SU-DHL-6 (cell line): ENCODE results near the gene ELK4.

ENCODE experiments used
- EZH2phosphoT487 ChIP-seq: fragments of 200-600 bp; sonication (generic), shearing (Covaris generic); conservative IDR thresholded peaks from 2 replicates; pipeline ENCODE4 v1.6.1; 2018; ENCODE audit warnings: mild to moderate bottlenecking, antibody characterized with exemption, low read length, moderate library complexity, mixed read lengths
- TF ChIP-seq, protein P1 (sequence below): fragments of 200-600 bp; sonication (generic); IDR thresholded peaks from one replicate; pipeline ENCODE4 v1.5.1; 2017; ENCODE audit warnings: antibody characterized with exemption, mild to moderate bottlenecking, low read length, moderate library complexity; ENCODE audit not compliant: insufficient read depth, poor library complexity, severe bottlenecking

DNA sequence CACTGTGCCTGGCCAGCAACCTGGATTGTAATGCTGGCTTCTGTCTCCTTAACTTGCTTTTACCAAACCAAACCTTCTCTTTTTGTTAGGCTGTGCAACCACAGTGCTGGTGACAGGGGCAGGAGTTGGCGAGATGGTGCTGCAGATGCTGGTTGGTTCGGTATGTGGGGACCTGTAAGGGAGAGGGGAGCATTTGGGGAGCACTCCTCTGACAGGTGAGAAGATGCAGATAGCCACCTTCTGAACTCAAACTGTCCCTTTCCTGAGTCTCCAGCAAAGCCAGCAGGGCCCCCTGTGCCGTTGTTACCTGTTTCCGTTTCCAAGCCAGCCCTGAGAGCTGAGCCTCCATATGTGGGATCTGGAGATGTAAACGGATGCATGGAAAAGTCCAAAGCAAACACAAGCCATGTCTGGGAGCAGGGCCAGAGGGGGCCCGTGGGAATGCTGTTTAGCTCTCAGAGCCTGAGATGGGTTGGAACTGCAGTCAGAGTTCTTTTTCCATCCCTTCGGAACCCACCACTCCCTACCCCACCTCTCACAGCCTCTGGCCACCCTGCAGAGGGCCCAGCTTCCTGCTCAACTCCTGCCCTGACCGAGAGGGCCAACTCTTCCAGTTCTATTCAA, 34.0 kb downstream of the ELK4 start:
- TF ChIP-seq, protein P1, sequence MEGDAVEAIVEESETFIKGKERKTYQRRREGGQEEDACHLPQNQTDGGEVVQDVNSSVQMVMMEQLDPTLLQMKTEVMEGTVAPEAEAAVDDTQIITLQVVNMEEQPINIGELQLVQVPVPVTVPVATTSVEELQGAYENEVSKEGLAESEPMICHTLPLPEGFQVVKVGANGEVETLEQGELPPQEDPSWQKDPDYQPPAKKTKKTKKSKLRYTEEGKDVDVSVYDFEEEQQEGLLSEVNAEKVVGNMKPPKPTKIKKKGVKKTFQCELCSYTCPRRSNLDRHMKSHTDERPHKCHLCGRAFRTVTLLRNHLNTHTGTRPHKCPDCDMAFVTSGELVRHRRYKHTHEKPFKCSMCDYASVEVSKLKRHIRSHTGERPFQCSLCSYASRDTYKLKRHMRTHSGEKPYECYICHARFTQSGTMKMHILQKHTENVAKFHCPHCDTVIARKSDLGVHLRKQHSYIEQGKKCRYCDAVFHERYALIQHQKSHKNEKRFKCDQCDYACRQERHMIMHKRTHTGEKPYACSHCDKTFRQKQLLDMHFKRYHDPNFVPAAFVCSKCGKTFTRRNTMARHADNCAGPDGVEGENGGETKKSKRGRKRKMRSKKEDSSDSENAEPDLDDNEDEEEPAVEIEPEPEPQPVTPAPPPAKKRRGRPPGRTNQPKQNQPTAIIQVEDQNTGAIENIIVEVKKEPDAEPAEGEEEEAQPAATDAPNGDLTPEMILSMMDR = no peak
- TF ChIP-seq EZH2phosphoT487 = no peak
